IMR-90 (cell line): ENCODE data around the gene EIF4G3.

Source experiments
- BHLHE40 ChIP-seq: fragments of 150-350 bp; IDR thresholded peaks from 2 replicates; pipeline ENCODE4 v1.6.1; 2016; ENCODE audit warnings: mild to moderate bottlenecking, low read depth, low read length
- CEBPB ChIP-seq: IDR thresholded peaks from 2 replicates; pipeline ENCODE4 v1.6.1; 2012; ENCODE audit warnings: low read depth, low read length, improper control_type of control experiment
- CTCF ChIP-seq: conservative IDR thresholded peaks from 2 replicates; pipeline ENCODE4 v1.5.1; 2012; ENCODE audit warnings: mild to moderate bottlenecking, low read depth, low read length, improper control_type of control experiment
- FOS ChIP-seq: fragments of 150-350 bp; IDR thresholded peaks from 2 replicates; pipeline ENCODE4 v1.6.1; 2016; ENCODE audit warnings: low read depth, low read length
- MAZ ChIP-seq: IDR thresholded peaks from 2 replicates; pipeline ENCODE4 v1.6.1; 2012; ENCODE audit warnings: low read depth, mild to moderate bottlenecking, low read length, improper control_type of control experiment, moderate library complexity, borderline replicate concordance
- POLR2A ChIP-seq: IDR thresholded peaks from 2 replicates; pipeline ENCODE4 v1.6.1; 2012; ENCODE audit warnings: mild to moderate bottlenecking, low read depth, low read length
- RCOR1 ChIP-seq: IDR thresholded peaks from 2 replicates; pipeline ENCODE4 v1.6.1; 2012; ENCODE audit warnings: mild to moderate bottlenecking, low read length, improper control_type of control experiment; ENCODE audit not compliant: insufficient replicate concordance
- RFX5 ChIP-seq: IDR thresholded peaks from 2 replicates; pipeline ENCODE4 v1.8.0; 2012; ENCODE audit warnings: low read depth, mild to moderate bottlenecking, low read length, moderate library complexity
- SMC3 ChIP-seq: fragments of 150-350 bp; IDR thresholded peaks from 2 replicates; pipeline ENCODE4 v1.6.1; 2016; ENCODE audit warnings: low read depth, mild to moderate bottlenecking, antibody characterized with exemption, low read length, moderate library complexity
- USF2 ChIP-seq: fragments of 150-350 bp; IDR thresholded peaks from 2 replicates; pipeline ENCODE4 v1.6.1; 2017; ENCODE audit warnings: mild to moderate bottlenecking, antibody characterized with exemption, low read length, low read depth

DNA sequence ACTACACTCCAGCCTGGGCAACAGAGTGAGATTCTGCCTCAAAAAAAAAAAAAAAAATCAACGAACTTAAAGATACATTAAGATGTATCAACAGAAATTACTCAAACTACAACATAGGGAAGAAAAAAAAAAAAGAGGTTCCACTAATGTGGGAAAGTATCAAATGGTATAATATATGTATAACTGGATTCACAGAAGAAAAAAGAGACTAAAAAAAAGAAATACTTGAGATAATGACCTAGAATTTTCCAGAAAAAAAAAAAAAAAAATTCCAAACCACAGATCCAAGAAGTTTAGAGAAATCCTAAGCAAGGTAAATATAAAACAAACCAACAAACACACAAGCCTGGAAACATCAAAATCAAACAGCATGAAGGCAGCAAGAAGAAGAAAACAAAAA is 45.5 kb downstream of the EIF4G3 start:
- TF ChIP-seq RFX5 = no peak
- TF ChIP-seq CTCF = no peak
- TF ChIP-seq SMC3 = no peak
- TF ChIP-seq USF2 = no peak
- TF ChIP-seq MAZ = no peak
- no peak for TF ChIP-seq POLR2A
- no peak for TF ChIP-seq BHLHE40
- TF ChIP-seq CEBPB = no peak
- TF ChIP-seq RCOR1 = no peak
- TF ChIP-seq FOS = no peak
